ENCODE measurements around the gene SSPN.

The SSPN gene

GRCh38 chr12:26224657-26225056, 29.3 kb downstream of the SSPN start:
- DNase-seq (ENCODE audit: low read depth): no peak
- TF ChIP-seq, protein P1, sequence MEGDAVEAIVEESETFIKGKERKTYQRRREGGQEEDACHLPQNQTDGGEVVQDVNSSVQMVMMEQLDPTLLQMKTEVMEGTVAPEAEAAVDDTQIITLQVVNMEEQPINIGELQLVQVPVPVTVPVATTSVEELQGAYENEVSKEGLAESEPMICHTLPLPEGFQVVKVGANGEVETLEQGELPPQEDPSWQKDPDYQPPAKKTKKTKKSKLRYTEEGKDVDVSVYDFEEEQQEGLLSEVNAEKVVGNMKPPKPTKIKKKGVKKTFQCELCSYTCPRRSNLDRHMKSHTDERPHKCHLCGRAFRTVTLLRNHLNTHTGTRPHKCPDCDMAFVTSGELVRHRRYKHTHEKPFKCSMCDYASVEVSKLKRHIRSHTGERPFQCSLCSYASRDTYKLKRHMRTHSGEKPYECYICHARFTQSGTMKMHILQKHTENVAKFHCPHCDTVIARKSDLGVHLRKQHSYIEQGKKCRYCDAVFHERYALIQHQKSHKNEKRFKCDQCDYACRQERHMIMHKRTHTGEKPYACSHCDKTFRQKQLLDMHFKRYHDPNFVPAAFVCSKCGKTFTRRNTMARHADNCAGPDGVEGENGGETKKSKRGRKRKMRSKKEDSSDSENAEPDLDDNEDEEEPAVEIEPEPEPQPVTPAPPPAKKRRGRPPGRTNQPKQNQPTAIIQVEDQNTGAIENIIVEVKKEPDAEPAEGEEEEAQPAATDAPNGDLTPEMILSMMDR (IDR thresholded peaks at IDR 0.05; ENCODE audit: low read length, missing control alignments): no peak
- no peak overlapping the region for H3K4me3 ChIP-seq (replicated peaks; ENCODE audit: low read depth, low read length)

DNA sequence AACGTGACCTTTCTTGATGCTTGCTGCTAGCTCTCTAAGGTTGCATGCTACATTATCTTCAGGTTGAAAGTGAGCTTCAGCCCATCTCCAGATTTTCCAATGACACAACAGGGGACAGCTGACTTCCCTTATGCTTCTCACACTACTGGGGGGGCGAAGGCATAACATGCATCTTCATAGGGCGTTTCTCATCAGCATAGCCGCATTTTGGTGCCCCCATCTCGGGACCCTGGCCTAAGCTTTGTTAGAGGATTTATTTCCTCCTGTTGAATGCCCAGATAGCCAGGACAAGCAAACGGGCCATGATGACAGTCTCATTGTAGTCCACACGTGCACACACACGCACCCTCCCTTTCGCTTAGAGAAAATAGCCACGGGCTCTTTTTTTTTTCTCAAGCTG, 30.7 kb downstream of the SSPN start:
- no peak overlapping the region for H3K4me3 ChIP-seq (replicated peaks; ENCODE audit: low read depth, low read length)
- no peak for DNase-seq (ENCODE audit: low read depth)
- TF ChIP-seq, protein P1 (IDR thresholded peaks at IDR 0.05; ENCODE audit: low read length, missing control alignments): no peak

DNA sequence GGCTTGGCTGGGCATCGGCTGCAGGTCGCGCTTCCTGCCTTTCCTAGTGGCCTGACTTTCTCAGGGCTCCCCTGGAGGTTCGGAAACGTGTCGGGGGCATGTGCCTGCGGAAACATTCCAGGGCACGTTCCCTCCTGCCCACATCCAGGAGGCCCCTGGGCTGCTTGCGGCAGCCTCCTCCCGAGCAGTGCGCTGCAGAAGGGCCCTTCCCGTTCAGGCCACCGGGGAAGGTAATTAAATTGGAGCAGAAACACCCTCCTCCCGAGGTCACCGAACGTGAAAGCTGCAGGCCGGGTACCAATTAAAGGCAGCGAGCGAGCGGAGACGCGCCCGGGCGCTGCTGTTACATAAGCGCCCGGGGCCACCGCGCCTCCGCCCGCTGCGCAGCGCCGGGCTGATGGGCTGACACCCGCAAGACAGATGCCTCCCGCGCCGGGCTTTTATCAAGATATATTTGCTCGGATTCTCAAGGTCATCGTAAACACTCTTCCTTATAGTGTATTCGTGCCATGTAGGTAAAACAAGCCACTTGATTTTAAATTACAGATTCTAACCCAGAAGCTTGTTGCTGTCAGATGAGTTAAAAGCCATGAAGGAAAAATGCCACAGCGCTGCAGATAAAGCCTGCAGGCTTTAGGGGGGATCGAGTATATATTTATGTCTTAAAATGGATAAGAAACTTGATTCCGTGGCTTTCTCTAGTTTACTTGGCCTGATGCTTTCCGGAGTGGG, 31.4 kb downstream of the SSPN start:
- DNase-seq (ENCODE audit: low read depth): no peak
- TF ChIP-seq, protein P1 (IDR thresholded peaks at IDR 0.05; ENCODE audit: low read length, missing control alignments): no peak
- peak overlapping the region; percentile 31 for H3K4me3 ChIP-seq (replicated peaks; ENCODE audit: low read depth, low read length)

- TF ChIP-seq, protein P1 (IDR thresholded peaks at IDR 0.05; ENCODE audit: low read length, missing control alignments): no peak
- no peak overlapping the region for H3K4me3 ChIP-seq (replicated peaks; ENCODE audit: low read depth, low read length)
- no peak for DNase-seq (ENCODE audit: low read depth)
Measured at GRCh38 chr12:26227361-26227745, 32.0 kb downstream of the SSPN start.

- H3K4me3 ChIP-seq (replicated peaks; ENCODE audit: low read depth, low read length): no peak overlapping the region
- TF ChIP-seq, protein P1 (IDR thresholded peaks at IDR 0.05; ENCODE audit: low read length, missing control alignments): no peak
- no peak for DNase-seq (ENCODE audit: low read depth)
Measured at GRCh38 chr12:26229910-26230309, 34.5 kb downstream of the SSPN start.

DNA sequence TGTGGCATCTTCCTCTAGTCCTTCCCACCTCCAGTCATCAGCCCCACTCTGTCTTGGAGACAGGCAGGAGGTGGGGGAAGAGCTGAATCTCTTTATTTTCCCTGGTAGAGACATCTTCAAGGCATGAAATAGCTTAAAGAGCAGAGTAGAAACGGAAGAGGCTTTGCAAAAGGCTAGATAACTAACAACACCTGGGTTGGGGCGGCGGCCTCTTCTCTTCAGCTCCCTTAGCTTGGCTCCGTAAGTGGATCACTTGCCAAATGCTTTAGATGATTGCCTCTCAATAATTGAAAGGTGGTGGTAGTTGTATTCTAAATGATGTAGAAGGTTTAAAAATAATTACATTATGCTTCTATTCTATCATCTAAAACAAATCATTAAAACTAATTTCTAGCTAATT, 36.1 kb downstream of the SSPN start:
- no peak overlapping the region for H3K4me3 ChIP-seq (replicated peaks; ENCODE audit: low read depth, low read length)
- TF ChIP-seq, protein P1 (IDR thresholded peaks at IDR 0.05; ENCODE audit: low read length, missing control alignments): no peak
- DNase-seq (ENCODE audit: low read depth): no peak

DNA sequence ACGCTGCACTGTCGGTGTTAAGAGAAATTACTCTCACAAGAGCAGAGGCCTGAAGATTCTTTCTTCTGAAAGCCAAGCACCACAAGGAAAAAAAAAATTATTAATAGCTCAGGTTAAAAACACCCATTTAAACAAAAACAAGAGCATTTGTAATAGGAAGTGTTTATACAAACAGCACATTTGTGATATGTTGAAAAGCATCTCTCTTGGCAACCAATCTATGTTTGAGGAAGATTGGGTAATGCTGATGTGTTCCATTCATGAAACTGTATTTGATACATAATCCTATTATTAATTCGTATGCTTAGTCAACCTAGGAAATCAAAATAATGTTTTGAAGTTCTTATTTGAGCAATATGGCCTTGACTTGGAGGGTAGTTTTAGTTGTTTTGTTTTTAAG, 36.5 kb downstream of the SSPN start:
- DNase-seq (ENCODE audit: low read depth): peak; percentile 60
- TF ChIP-seq, protein P1 (IDR thresholded peaks at IDR 0.05; ENCODE audit: low read length, missing control alignments): no peak
- no peak overlapping the region for H3K4me3 ChIP-seq (replicated peaks; ENCODE audit: low read depth, low read length)
